H9 (cell line): ENCODE data around the gene MED9. TPM values are rescaled to one million over a fixed set of nuclear protein-coding genes. Genes with fewer than 3 reads are reported as not detected.

Experiments
- DNase-seq: peaks from one replicate; pipeline ENCODE4 v3.0.0-alpha.2; 2017
- H2AFZ ChIP-seq: one replicate; pipeline ENCODE4 v1.6.1; 2013; ENCODE audit warnings: mild to moderate bottlenecking, low read length, control low read depth, moderate library complexity
- H2AK5ac ChIP-seq: 2 replicates; pipeline ENCODE4 v1.6.1; 2013; ENCODE audit warnings: low read length, control low read depth, mixed read lengths; ENCODE audit not compliant: insufficient read length
- H2BK120ac ChIP-seq: one replicate; pipeline ENCODE4 v1.6.1; 2013; ENCODE audit warnings: low read depth, mild to moderate bottlenecking, low read length, control low read depth, inconsistent platforms; ENCODE audit not compliant: poor library complexity, severe bottlenecking
- H2BK12ac ChIP-seq: 2 replicates; pipeline ENCODE4 v1.6.1; 2013; ENCODE audit warnings: low read length, control low read depth, mixed read lengths, low read depth; ENCODE audit not compliant: insufficient read length
- H2BK15ac ChIP-seq: 2 replicates; pipeline ENCODE4 v1.6.1; 2013; ENCODE audit warnings: low read depth, low read length, control low read depth
- H2BK20ac ChIP-seq: one replicate; pipeline ENCODE4 v1.6.1; 2013; ENCODE audit warnings: low read depth, mild to moderate bottlenecking, low read length, control low read depth, inconsistent platforms; ENCODE audit not compliant: poor library complexity, severe bottlenecking
- H2BK5ac ChIP-seq: 2 replicates; pipeline ENCODE4 v1.6.1; 2013; ENCODE audit warnings: low read length, control low read depth, mixed read lengths; ENCODE audit not compliant: insufficient read length
- H3K14ac ChIP-seq: 2 replicates; pipeline ENCODE4 v1.6.1; 2013; ENCODE audit warnings: low read length, control low read depth; ENCODE audit not compliant: insufficient read depth
- H3K18ac ChIP-seq: 2 replicates; pipeline ENCODE4 v1.6.1; 2013; ENCODE audit warnings: low read depth, mild to moderate bottlenecking, mixed read lengths, low read length, control low read depth; ENCODE audit not compliant: insufficient read length
- H3K23ac ChIP-seq: 2 replicates; pipeline ENCODE4 v1.6.1; 2013; ENCODE audit warnings: low read length, control low read depth, mixed read lengths, low read depth; ENCODE audit not compliant: insufficient read length
- H3K23me2 ChIP-seq: 2 replicates; pipeline ENCODE4 v1.6.1; 2013; ENCODE audit warnings: low read depth, mild to moderate bottlenecking, mixed read lengths, low read length, control low read depth; ENCODE audit not compliant: insufficient read length, poor library complexity, severe bottlenecking
- H3K27ac ChIP-seq: 2 replicates; pipeline ENCODE4 v1.5.1; 2013; ENCODE audit warnings: low read length, control low read depth, mixed read lengths, low read depth; ENCODE audit not compliant: insufficient read length
- H3K27me3 ChIP-seq: 2 replicates; pipeline ENCODE4 v1.6.1; 2013; ENCODE audit warnings: low read length, control low read depth, inconsistent platforms; ENCODE audit not compliant: insufficient read depth
- H3K4ac ChIP-seq: 2 replicates; pipeline ENCODE4 v1.6.1; 2013; ENCODE audit warnings: low read depth, mild to moderate bottlenecking, control low read depth, inconsistent platforms, low read length, moderate library complexity
- H3K4me1 ChIP-seq: 2 replicates; pipeline ENCODE4 v1.6.1; 2013; ENCODE audit warnings: low read length, control low read depth, inconsistent platforms; ENCODE audit not compliant: insufficient read depth
- H3K4me2 ChIP-seq: 2 replicates; pipeline ENCODE4 v1.6.1; 2013; ENCODE audit warnings: low read length, control low read depth, mixed read lengths; ENCODE audit not compliant: insufficient read length, insufficient read depth
- H3K56ac ChIP-seq: 2 replicates; pipeline ENCODE4 v1.6.1; 2013; ENCODE audit warnings: low read depth, mild to moderate bottlenecking, mixed read lengths, low read length, control low read depth; ENCODE audit not compliant: insufficient read length
- H3K79me1 ChIP-seq: 2 replicates; pipeline ENCODE4 v1.6.1; 2013; ENCODE audit warnings: low read depth, mild to moderate bottlenecking, moderate library complexity, low read length, control low read depth, inconsistent platforms; ENCODE audit not compliant: insufficient read depth, poor library complexity, severe bottlenecking
- H3K79me2 ChIP-seq: 2 replicates; pipeline ENCODE4 v1.6.1; 2013; ENCODE audit warnings: low read length, control low read depth, inconsistent platforms; ENCODE audit not compliant: insufficient read depth
- H3K9ac ChIP-seq: 2 replicates; pipeline ENCODE4 v1.6.1; 2013; ENCODE audit warnings: low read length, control low read depth, mixed read lengths; ENCODE audit not compliant: insufficient read length; ENCODE audit errors: extremely low read depth
- H3K9me3 ChIP-seq: one replicate; pipeline ENCODE4 v1.6.1; 2013; ENCODE audit warnings: low read depth, low read length, inconsistent platforms; ENCODE audit not compliant: control insufficient read depth
- H3T11ph ChIP-seq: one replicate; pipeline ENCODE4 v1.6.1; 2013; ENCODE audit warnings: mild to moderate bottlenecking, low read length, control low read depth, inconsistent platforms
- H4K20me1 ChIP-seq: one replicate; pipeline ENCODE4 v1.6.1; 2013; ENCODE audit not compliant: control insufficient read depth, insufficient read length, insufficient read depth
- H4K5ac ChIP-seq: 2 replicates; pipeline ENCODE4 v1.6.1; 2013; ENCODE audit warnings: low read depth, mild to moderate bottlenecking, mixed read lengths, low read length, control low read depth; ENCODE audit not compliant: insufficient read length
- H4K8ac ChIP-seq: replicated peaks from 2 replicates; pipeline ENCODE4 v1.6.1; 2013; ENCODE audit warnings: low read length, control low read depth, mixed read lengths, low read depth; ENCODE audit not compliant: insufficient read length
- H4K91ac ChIP-seq: 2 replicates; pipeline ENCODE4 v1.6.1; 2013; ENCODE audit warnings: low read depth, mild to moderate bottlenecking, moderate library complexity, mixed read lengths, low read length, control low read depth; ENCODE audit not compliant: insufficient read length
- H3K27ac Mint-ChIP-seq, 3 experiments: 2 replicates in 2 of 3; 3 replicates in 1 of 3; pipeline ENCODE4 v1.8.0; 2020 to 2021; ENCODE audit warnings: mixed read lengths in 3 of 3, mild to moderate bottlenecking in 1 of 3, moderate library complexity in 1 of 3
- H3K27me3 Mint-ChIP-seq: 2 replicates; pipeline ENCODE4 v1.8.0; 2021; ENCODE audit warnings: low read depth, mild to moderate bottlenecking, moderate library complexity, mixed read lengths
- H3K36me3 Mint-ChIP-seq, 3 experiments: 2 replicates in 2 of 3; 3 replicates in 1 of 3; pipeline ENCODE4 v1.8.0; 2020 to 2021; ENCODE audit warnings: low read depth in 3 of 3, mixed read lengths in 3 of 3; ENCODE audit not compliant: insufficient read depth in 1 of 3
- H3K4me1 Mint-ChIP-seq, 2 experiments: 2 replicates each; pipeline ENCODE4 v1.8.0; 2020; ENCODE audit warnings: mixed read lengths in 2 of 2
- H3K4me3 Mint-ChIP-seq, 2 experiments: 2 replicates in 1 of 2; 3 replicates in 1 of 2; pipeline ENCODE4 v1.8.0; 2020 to 2021; ENCODE audit warnings: mild to moderate bottlenecking in 2 of 2, mixed read lengths in 2 of 2, moderate library complexity in 1 of 2
- H3K9me3 Mint-ChIP-seq, 2 experiments: 2 replicates in 1 of 2; 3 replicates in 1 of 2; pipeline ENCODE4 v1.8.0; 2020; ENCODE audit warnings: mild to moderate bottlenecking in 2 of 2, mixed read lengths in 2 of 2, moderate library complexity in 1 of 2
- CTCF ChIP-seq: fragments of 200-600 bp; sonication (generic); conservative IDR thresholded peaks from 3 replicates; pipeline ENCODE4 v1.8.0; 2021; ENCODE audit warnings: antibody characterized with exemption, mild to moderate bottlenecking
- WGBS: extraction: QIAGEN DNeasy Blood & Tissue Kit; methylation state at CpG from one replicate; pipeline ENCODE4 v1.1.7; 2013; ENCODE audit warnings: missing lambda C conversion rate, low lambda C conversion rate, mixed read lengths; ENCODE audit not compliant: insufficient read length; ENCODE audit errors: extremely low coverage; 5-methylcytosine and 5-hydroxymethylcytosine counted together
- total RNA-seq: library from RNA; stranded (reverse); gene quantifications from 2 replicates; pipeline ENCODE4 v1.2.1, GENCODE V29; 2021

Gene MED9
- total RNA-seq, 1 experiment from 2014 or later: 20.0 TPM

DNA sequence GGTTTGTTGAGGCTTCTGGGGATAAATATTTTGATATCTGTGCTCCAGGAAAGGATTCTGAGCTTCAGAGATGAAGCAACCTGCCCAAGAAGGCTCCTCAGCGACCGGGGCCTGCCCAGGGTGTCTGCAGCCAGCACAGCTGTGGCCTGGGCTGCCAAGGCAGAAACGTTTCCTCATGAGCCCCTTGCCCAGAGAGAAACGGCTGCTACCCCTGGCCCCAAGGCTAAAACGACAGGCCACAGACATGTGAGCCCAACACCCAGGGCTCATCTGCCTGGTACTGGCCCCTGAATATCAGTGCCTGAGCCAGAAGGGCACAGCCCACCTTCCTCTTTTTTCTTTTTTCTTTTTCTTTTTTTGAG lies 64.8 kb downstream of the MED9 start:
- Histone ChIP-seq H2BK15ac (no peak overlapping the region), H3K27me3 (no peaks in the 10 kb centered on the region), H3K23ac (no peak overlapping the region), H4K5ac (no peak overlapping the region), H2BK5ac (no peak overlapping the region), H3K23me2 (no peaks in the 10 kb centered on the region), H2AK5ac (no peak overlapping the region), H3K56ac (no peak overlapping the region), H3K4ac (no peak overlapping the region), H3K79me2 (no peaks in the 10 kb centered on the region), H3K18ac (no peak overlapping the region), H2BK120ac (no peak overlapping the region), H3K79me1 (no peaks in the 10 kb centered on the region), H3K4me2 (no peak overlapping the region), H4K91ac (no peak overlapping the region), H4K8ac (no peak overlapping the region), H3K4me1 (no peaks in the 10 kb centered on the region), H2BK20ac (no peak overlapping the region), H3K9me3 (no peaks in the 10 kb centered on the region), H2BK12ac (no peak overlapping the region), H3K9ac (no peak overlapping the region), H3K14ac (no peak overlapping the region), H3K27ac (no peak overlapping the region), H4K20me1 (no peaks in the 10 kb centered on the region), H2AFZ (no peak overlapping the region), H3T11ph (no peak overlapping the region)
- TF ChIP-seq CTCF: no peak
- H3K9me3 Mint-ChIP-seq: no peaks in the 10 kb centered on the region
- no CpG with 5 or more reads among the region's 5 CpGs for WGBS
- no peak for DNase-seq
- H3K27ac Mint-ChIP-seq: no peak overlapping the region; a peak in 1 of 7 replicates
- no peaks in the 10 kb centered on the region; the same call in 1 of the 2 replicates for H3K27me3 Mint-ChIP-seq
- H3K4me3 Mint-ChIP-seq: no peak overlapping the region
- peaks cover 4 to 5% of the 10 kb centered on the region in 2 experiments; a peak in 3 of 4 replicates for H3K4me1 Mint-ChIP-seq
- H3K36me3 Mint-ChIP-seq: no peaks in the 10 kb centered on the region; a peak in 1 of 7 replicates

Other genes starting within 250 kb of the MED9 start
- 32.3 and 33.3 TPM in 2 replicates for gene FLCN, start 239.8 kb upstream of the MED9 start, total RNA-seq
- 103 and 113 TPM in 2 replicates for gene COPS3, start 195.8 kb upstream of the MED9 start, total RNA-seq
- gene NT5M, start 173.6 kb upstream of the MED9 start, total RNA-seq: 6.6 and 7.8 TPM in 2 replicates
- 5.7 and 6.8 TPM in 2 replicates for gene RASD1, start 19.4 kb downstream of the MED9 start, total RNA-seq
- gene PEMT, start 114.7 kb downstream of the MED9 start, total RNA-seq: 63.2 and 63.5 TPM in 2 replicates
- 1.5 and 1.9 TPM in 2 replicates for gene RAI1, start 204.5 kb downstream of the MED9 start, total RNA-seq